Activated T-helper 17 cell treated with anti-CD3 and anti-CD28 coated beads, Interleukin-2, amount 50 U/mL, for 72 hours (primary cell): Measurements from ENCODE around the gene DAGLA. TPM values are rescaled to one million over a fixed set of nuclear protein-coding genes. Genes with fewer than 3 reads are reported as not detected.

ENCODE experiments used
- ATAC-seq: fragments of 150-1000 bp; cut with Tn5 transposase; replicated peaks from 2 replicates; pipeline ENCODE4 v1.10.0; 2021; ENCODE audit warnings: mild to moderate bottlenecking, moderate library complexity
- H3K27ac Mint-ChIP-seq: one replicate; pipeline ENCODE4 v1.8.0; 2022; ENCODE audit warnings: mixed read lengths
- H3K27me3 Mint-ChIP-seq: one replicate; pipeline ENCODE4 v1.8.0; 2022; ENCODE audit warnings: mixed read lengths
- H3K36me3 Mint-ChIP-seq: one replicate; pipeline ENCODE4 v1.8.0; 2022; ENCODE audit warnings: low read depth, mild to moderate bottlenecking, mixed read lengths
- H3K4me1 Mint-ChIP-seq: one replicate; pipeline ENCODE4 v1.8.0; 2022; ENCODE audit warnings: mixed read lengths
- H3K4me3 Mint-ChIP-seq: one replicate; pipeline ENCODE4 v1.8.0; 2022; ENCODE audit warnings: mild to moderate bottlenecking, mixed read lengths
- H3K9me3 Mint-ChIP-seq: one replicate; pipeline ENCODE4 v1.8.0; 2022; ENCODE audit warnings: mixed read lengths
- total RNA-seq, 2 donors: library from RNA; stranded (reverse); gene quantifications; one replicate each; pipeline ENCODE4 v1.2.3, GENCODE V29; 2022

The DAGLA gene
- total RNA-seq, 2 donors from 2014 or later, result 0.11 to 0.13 TPM

- no peak overlapping the region for H3K27ac Mint-ChIP-seq
- H3K27me3 Mint-ChIP-seq, result no peaks in the 10 kb centered on the region
- H3K4me1 Mint-ChIP-seq, result no peaks in the 10 kb centered on the region
- no peaks in the 10 kb centered on the region for H3K9me3 Mint-ChIP-seq
- no peaks in the 10 kb centered on the region for H3K36me3 Mint-ChIP-seq
- no peak for ATAC-seq
- no peak overlapping the region for H3K4me3 Mint-ChIP-seq
Observed at GRCh38 chr11:61742391-61742790, 62.2 kb downstream of the DAGLA start.

DNA sequence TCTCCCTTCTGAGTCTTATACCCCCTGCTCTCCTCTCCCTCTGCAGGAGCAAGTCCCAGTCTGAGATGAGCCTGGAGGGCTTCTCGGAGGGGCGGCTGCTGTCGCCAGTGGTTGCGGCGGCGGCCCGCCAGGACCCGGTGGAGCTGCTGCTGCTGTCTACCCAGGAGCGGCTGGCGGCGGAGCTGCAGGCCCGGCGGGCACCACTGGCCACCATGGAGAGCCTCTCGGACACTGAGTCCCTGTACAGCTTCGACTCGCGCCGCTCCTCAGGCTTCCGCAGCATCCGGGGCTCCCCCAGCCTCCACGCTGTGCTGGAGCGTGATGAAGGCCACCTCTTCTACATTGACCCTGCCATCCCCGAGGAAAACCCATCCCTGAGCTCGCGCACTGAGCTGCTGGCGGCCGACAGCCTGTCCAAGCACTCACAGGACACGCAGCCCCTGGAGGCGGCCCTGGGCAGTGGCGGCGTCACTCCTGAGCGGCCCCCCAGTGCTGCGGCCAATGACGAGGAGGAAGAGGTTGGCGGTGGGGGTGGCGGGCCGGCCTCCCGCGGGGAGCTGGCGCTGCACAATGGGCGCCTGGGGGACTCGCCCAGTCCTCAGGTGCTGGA, 63.4 kb downstream of the DAGLA start:
- Mint-ChIP-seq H3K27me3 (no peaks in the 10 kb centered on the region), H3K27ac (no peak overlapping the region), H3K36me3 (no peaks in the 10 kb centered on the region), H3K9me3 (no peaks in the 10 kb centered on the region), H3K4me1 (no peaks in the 10 kb centered on the region), H3K4me3 (no peak overlapping the region)
- ATAC-seq, result no peak

- Mint-ChIP-seq H3K4me3 (no peak overlapping the region), H3K4me1 (no peaks in the 10 kb centered on the region), H3K27me3 (peaks cover 2% of the 10 kb centered on the region), H3K9me3 (no peaks in the 10 kb centered on the region), H3K27ac (no peak overlapping the region), H3K36me3 (no peaks in the 10 kb centered on the region)
- no peak for ATAC-seq
Observed at GRCh38 chr11:61744181-61744580, 64.0 kb downstream of the DAGLA start.

- H3K27me3 Mint-ChIP-seq, result peaks cover 5% of the 10 kb centered on the region
- H3K9me3 Mint-ChIP-seq, result no peaks in the 10 kb centered on the region
- no peaks in the 10 kb centered on the region for H3K36me3 Mint-ChIP-seq
- H3K4me3 Mint-ChIP-seq, result no peak overlapping the region
- no peak overlapping the region for H3K27ac Mint-ChIP-seq
- no peaks in the 10 kb centered on the region for H3K4me1 Mint-ChIP-seq
- ATAC-seq, result no peak
Observed at GRCh38 chr11:61744609-61745156, 64.5 kb downstream of the DAGLA start.

DNA sequence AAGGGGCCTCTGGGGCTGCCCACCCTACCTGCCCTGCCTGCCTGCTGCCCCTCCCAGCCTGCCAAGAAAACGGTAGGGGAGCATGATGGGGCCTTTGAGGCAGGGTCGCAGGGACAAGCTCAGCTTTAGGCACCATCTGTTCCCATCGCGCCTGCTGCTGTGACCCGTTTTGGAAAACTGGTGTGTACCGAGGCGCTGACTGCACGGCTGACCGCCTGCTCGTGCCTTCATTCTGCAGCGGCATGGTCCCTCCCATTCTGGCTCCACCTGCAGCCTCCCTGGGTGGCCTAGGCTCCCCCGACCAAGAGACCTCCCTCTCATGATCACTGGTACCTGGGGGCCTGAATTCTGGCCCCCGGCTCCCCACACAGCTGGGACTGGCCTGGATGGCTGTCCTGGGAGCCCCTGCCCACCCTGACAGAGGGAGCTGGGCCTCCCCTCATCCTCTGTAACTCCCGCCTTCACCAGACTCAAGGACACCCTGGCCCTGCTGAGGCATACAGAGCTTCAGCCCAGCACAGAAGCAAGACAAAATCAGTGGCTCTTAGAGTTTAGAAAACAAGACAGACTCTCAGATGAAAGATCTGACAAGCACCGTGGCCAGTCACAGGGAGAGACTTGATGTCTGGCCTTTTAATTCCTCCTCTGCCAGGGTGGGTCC, 65.7 kb downstream of the DAGLA start:
- H3K4me1 Mint-ChIP-seq, result no peaks in the 10 kb centered on the region
- peaks cover 8% of the 10 kb centered on the region for H3K27me3 Mint-ChIP-seq
- H3K27ac Mint-ChIP-seq, result no peak overlapping the region
- ATAC-seq, result no peak
- H3K36me3 Mint-ChIP-seq, result no peaks in the 10 kb centered on the region
- no peak overlapping the region for H3K4me3 Mint-ChIP-seq
- H3K9me3 Mint-ChIP-seq, result no peaks in the 10 kb centered on the region

DNA sequence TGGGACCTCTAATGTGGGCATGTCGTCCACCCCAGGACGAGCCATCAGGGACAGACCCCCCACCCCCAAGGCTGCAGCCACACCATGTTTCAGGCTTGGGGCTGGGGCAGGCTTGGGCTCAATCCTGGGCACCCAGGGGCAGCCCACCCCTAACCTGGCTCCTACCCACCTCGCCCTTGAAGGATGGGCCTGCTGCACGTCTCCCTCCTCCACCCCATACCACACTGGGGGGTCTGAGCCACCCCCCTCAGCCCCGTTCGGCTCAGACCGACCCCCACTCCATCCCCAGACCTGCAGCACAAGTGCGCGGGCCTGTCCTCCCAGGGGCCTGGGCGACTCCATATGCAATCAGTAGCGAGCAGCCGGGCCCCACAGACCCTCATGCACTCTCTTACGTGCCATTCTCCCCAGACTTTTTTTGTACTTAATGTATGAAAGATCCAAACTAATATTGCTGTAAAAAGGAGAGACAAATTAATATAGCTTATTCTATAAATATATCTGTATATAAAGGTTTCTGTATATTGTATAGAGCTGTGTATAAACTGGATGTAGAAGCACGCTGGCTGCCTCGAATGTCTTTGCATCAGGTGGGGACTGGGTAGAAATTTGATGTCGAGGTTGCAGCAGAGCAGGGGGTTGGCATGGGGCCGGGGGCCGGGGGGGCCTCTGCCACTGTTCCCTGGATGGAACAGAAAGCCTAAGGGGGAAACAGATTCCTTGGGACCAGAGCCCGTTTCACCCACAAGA, 66.4 kb downstream of the DAGLA start:
- H3K9me3 Mint-ChIP-seq, result no peaks in the 10 kb centered on the region
- no peak overlapping the region for H3K27ac Mint-ChIP-seq
- no peak overlapping the region for H3K4me3 Mint-ChIP-seq
- H3K4me1 Mint-ChIP-seq, result no peaks in the 10 kb centered on the region
- no peak for ATAC-seq
- peaks cover 12% of the 10 kb centered on the region for H3K27me3 Mint-ChIP-seq
- no peaks in the 10 kb centered on the region for H3K36me3 Mint-ChIP-seq

- no peak overlapping the region for H3K27ac Mint-ChIP-seq
- no peaks in the 10 kb centered on the region for H3K4me1 Mint-ChIP-seq
- H3K4me3 Mint-ChIP-seq, result no peak overlapping the region
- no peaks in the 10 kb centered on the region for H3K36me3 Mint-ChIP-seq
- peaks cover 12% of the 10 kb centered on the region for H3K27me3 Mint-ChIP-seq
- ATAC-seq, result peak; percentile 72
- no peaks in the 10 kb centered on the region for H3K9me3 Mint-ChIP-seq
Observed at GRCh38 chr11:61747192-61747966, 67.2 kb downstream of the DAGLA start.

DNA sequence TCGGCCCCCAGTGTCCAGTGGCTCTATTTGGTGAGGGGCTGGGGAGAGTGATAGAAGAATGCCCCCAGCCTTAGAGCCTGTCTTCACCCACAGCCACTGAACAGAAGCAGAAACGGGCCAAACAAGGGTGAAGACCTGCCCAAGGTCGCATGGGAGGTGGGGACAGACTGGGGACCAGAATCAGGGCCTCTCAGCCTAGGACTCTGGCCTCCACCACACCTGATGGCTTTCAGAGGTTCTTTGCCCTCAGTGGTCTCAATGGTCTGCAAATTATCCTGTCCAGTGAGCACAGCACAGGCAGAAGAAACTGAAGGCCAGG, 67.7 kb downstream of the DAGLA start:
- H3K4me1 Mint-ChIP-seq, result peaks cover under 1% of the 10 kb centered on the region
- H3K9me3 Mint-ChIP-seq, result no peaks in the 10 kb centered on the region
- H3K36me3 Mint-ChIP-seq, result no peaks in the 10 kb centered on the region
- H3K27me3 Mint-ChIP-seq, result peaks cover 12% of the 10 kb centered on the region
- H3K4me3 Mint-ChIP-seq, result no peak overlapping the region
- peak; percentile 5 for ATAC-seq
- H3K27ac Mint-ChIP-seq, result no peak overlapping the region

- no peak for ATAC-seq
- peaks cover 5% of the 10 kb centered on the region for H3K4me1 Mint-ChIP-seq
- no peaks in the 10 kb centered on the region for H3K9me3 Mint-ChIP-seq
- H3K27ac Mint-ChIP-seq, result no peak overlapping the region
- H3K4me3 Mint-ChIP-seq, result no peak overlapping the region
- no peaks in the 10 kb centered on the region for H3K36me3 Mint-ChIP-seq
- H3K27me3 Mint-ChIP-seq, result peaks cover 12% of the 10 kb centered on the region
Observed at GRCh38 chr11:61749591-61750217, 69.5 kb downstream of the DAGLA start.

DNA sequence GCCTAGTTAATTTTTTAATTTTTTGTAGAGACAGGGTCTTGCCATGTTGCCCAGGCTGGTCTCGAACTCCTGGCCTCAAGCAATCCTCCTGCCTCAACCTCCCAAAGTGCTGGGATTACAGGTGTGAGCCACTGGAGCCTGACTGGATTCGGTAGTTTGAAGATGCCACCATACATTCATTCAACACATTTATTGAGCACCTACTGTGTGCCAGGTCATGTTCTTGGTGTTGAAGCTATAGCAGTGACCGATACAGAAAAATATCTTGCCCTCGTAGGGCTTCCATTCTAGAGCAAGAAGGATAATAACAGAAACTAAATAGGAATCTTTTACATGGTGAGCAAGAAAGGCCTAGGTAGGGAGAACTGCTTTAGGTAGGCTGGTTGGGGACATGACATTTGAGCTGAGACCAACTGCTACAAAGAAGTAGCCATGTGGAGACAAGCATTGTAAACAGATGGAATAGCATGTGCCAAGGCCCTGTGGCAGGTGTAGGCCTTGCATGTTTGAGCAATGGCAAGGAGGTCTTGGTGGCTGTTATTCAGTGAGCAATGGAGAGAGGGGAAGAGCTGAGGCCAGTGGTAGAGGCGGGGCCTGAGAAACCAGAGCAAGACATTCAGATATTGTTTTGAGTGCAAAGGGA, 70.6 kb downstream of the DAGLA start:
- no peaks in the 10 kb centered on the region for H3K36me3 Mint-ChIP-seq
- no peaks in the 10 kb centered on the region for H3K9me3 Mint-ChIP-seq
- no peak for ATAC-seq
- no peak overlapping the region for H3K27ac Mint-ChIP-seq
- peak overlapping the region; percentile 61 for H3K4me3 Mint-ChIP-seq
- H3K27me3 Mint-ChIP-seq, result peaks cover 12% of the 10 kb centered on the region
- peaks cover 5% of the 10 kb centered on the region for H3K4me1 Mint-ChIP-seq

- Mint-ChIP-seq H3K36me3 (no peaks in the 10 kb centered on the region), H3K4me3 (peak overlapping the region; percentile 61), H3K27me3 (peaks cover 12% of the 10 kb centered on the region), H3K9me3 (no peaks in the 10 kb centered on the region), H3K27ac (no peak overlapping the region), H3K4me1 (peaks cover 8% of the 10 kb centered on the region)
- ATAC-seq, result no peak
Observed at GRCh38 chr11:61751384-61751783, 71.2 kb downstream of the DAGLA start.

- Mint-ChIP-seq H3K27ac (peak within 1 kb of the TSS; percentile 42), H3K9me3 (no peaks in the 10 kb centered on the region), H3K27me3 (peaks cover 12% of the 10 kb centered on the region), H3K4me3 (peak within 1 kb of the TSS; percentile 73), H3K4me1 (peaks cover 11% of the 10 kb centered on the region), H3K36me3 (no peaks in the 10 kb centered on the region)
- ATAC-seq, result peak; percentile 79
Observed at GRCh38 chr11:61752117-61752924, 72.1 kb downstream of the DAGLA start, which contains the start of gene MYRF. Gene MYRF (plus strand): TSS chr11:61752636. CDS start chr11:61752745, 109 bp downstream.

- Mint-ChIP-seq H3K4me1 (peaks cover 11% of the 10 kb centered on the region), H3K4me3 (peak overlapping the region; percentile 73), H3K27ac (peak overlapping the region; percentile 42), H3K27me3 (peaks cover 12% of the 10 kb centered on the region), H3K36me3 (no peaks in the 10 kb centered on the region), H3K9me3 (no peaks in the 10 kb centered on the region)
- no peak for ATAC-seq
Observed at GRCh38 chr11:61752925-61753521, 72.8 kb downstream of the DAGLA start.
